Subcutaneous adipose tissue (tissue), 4 donors: ENCODE measurements around the gene ATF4. TPM values are rescaled to one million over a fixed set of nuclear protein-coding genes. Genes with fewer than 3 reads are reported as not detected.

ENCODE experiments used
- total RNA-seq, 4 donors: library from RNA; depleted of rRNA; stranded (reverse); fragments of >200 nt; gene quantifications; one replicate each; pipeline ENCODE4 v1.1.0, GENCODE V29; 2016
- TF ChIP-seq, protein P1 (sequence below): fragments of 450-650 bp; IDR thresholded peaks from one replicate; pipeline ENCODE4 v1.5.1; 2016; ENCODE audit warnings: low read depth, mild to moderate bottlenecking, control low read depth, antibody characterized with exemption, moderate library complexity

Gene ATF4
- total RNA-seq, 4 donors from 2014 or later = 333 to 430 (median 399) TPM

DNA sequence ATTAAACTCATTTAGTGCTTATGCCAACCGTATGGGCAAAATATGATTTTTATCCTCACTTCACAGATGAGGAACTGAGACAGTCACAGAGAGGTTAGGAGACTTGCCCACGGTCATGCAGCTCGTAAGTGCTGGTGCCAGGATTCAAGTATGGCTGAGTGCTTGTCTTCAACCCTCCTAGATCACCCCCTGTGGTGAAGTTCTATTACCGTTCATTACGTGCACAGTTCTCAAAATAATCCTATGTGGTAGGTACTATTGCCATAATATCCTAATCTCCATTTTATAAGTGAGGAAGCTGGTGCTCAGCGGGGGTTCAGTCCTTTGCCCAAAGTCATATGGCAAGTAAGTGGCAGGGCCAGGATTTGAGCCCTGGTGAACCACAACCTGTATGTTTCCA lies 16.7 kb upstream of the ATF4 start:
- TF ChIP-seq, protein P1, sequence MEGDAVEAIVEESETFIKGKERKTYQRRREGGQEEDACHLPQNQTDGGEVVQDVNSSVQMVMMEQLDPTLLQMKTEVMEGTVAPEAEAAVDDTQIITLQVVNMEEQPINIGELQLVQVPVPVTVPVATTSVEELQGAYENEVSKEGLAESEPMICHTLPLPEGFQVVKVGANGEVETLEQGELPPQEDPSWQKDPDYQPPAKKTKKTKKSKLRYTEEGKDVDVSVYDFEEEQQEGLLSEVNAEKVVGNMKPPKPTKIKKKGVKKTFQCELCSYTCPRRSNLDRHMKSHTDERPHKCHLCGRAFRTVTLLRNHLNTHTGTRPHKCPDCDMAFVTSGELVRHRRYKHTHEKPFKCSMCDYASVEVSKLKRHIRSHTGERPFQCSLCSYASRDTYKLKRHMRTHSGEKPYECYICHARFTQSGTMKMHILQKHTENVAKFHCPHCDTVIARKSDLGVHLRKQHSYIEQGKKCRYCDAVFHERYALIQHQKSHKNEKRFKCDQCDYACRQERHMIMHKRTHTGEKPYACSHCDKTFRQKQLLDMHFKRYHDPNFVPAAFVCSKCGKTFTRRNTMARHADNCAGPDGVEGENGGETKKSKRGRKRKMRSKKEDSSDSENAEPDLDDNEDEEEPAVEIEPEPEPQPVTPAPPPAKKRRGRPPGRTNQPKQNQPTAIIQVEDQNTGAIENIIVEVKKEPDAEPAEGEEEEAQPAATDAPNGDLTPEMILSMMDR = no peak

- TF ChIP-seq, protein P1 = no peak
These were observed 16.3 kb upstream of the ATF4 start for GRCh38 chr22:39504071-39504470.

DNA sequence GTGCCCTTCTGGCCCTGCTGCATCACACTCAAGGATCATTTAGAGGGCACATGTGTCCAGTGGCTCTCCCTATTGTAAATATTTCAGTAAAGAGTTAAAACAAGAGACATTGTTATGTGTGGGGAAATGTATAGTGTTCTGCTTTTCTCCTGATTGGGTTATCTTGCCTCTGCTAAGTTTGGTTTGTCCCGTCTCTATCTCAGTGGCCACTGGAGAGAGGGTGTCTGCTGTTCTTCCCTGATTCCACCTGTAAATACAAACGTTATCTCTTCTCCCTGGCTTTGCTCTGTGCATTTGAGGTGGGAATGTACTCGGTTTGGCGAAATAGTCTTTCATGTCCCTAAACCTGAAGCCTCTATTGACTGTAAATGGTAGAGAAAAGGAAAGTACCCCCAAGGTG lies 12.0 kb upstream of the ATF4 start:
- TF ChIP-seq, protein P1 = no peak

GRCh38 chr22:39510529-39511149 lies 9.7 kb upstream of the ATF4 start:
- TF ChIP-seq, protein P1 = no peak

- TF ChIP-seq, protein P1 = no peak
These were observed 9.1 kb upstream of the ATF4 start for GRCh38 chr22:39511226-39511625.

GRCh38 chr22:39512026-39512425 lies 8.3 kb upstream of the ATF4 start:
- TF ChIP-seq, protein P1 = no peak

DNA sequence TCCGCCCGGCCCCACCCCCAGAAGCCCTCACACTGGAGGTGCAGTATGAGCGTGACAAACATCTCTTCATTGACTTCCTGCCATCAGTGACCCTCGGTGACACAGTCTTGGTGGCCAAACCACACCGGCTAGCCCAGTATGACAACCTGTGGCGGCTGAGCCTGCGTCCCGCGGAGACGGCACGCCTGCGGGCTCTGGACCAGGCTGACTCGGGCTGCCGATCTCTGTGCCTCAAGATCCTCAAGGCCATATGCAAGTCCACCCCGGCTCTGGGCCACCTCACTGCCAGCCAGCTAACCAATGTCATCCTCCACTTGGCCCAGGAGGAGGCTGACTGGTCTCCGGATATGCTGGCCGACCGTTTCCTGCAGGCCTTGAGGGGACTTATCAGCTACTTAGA lies 6.6 kb upstream of the ATF4 start:
- TF ChIP-seq, protein P1 = no peak
